HG03342 (cell line): Measurements from ENCODE around the gene MAGI1.

Experiments used
- ATAC-seq: cut with Tn5 transposase; IDR thresholded peaks from one replicate; pipeline ENCODE4 v1.9.1; 2021; ENCODE audit warnings: mild to moderate bottlenecking, moderate library complexity; ENCODE audit not compliant: unreplicated experiment

The MAGI1 gene

DNA sequence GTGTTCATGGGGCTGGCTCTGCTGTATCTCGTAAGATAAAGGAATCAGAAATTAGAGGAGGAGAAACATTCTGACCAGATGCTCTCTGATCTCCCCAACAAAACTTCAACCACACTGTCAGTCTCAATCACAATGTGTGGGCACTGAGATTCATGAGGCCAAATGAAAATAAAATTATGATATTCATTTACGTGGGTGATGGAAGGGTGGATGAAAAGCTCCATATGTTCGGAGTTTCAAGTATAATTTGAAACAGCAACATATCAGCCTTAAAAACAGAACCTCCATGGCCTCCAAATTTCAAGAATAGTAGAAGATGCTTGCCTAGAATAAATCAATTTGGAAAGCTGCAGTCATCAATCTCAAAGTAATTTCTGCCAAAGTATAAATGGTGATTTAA lies 363.7 kb downstream of the MAGI1 start:
- no peak for ATAC-seq

DNA sequence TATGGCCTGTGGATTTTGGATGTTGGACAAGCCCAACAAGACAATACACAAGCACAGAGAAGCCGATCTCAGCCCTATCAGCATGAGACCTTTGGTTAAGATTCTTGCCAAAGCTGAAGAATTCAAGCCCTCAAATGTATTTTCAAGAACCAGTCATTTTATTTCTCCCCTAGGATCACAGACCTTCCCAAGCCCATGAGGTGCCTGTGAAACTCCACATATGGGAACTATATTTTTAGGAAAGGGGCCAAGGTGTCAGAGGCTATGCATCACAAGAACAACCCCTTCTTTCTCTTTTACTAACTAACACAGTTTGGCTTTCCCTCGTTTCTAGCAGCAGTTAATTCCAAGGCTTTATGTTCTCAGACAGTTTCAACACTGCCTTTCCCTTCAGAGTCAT lies 364.5 kb downstream of the MAGI1 start:
- ATAC-seq = no peak

DNA sequence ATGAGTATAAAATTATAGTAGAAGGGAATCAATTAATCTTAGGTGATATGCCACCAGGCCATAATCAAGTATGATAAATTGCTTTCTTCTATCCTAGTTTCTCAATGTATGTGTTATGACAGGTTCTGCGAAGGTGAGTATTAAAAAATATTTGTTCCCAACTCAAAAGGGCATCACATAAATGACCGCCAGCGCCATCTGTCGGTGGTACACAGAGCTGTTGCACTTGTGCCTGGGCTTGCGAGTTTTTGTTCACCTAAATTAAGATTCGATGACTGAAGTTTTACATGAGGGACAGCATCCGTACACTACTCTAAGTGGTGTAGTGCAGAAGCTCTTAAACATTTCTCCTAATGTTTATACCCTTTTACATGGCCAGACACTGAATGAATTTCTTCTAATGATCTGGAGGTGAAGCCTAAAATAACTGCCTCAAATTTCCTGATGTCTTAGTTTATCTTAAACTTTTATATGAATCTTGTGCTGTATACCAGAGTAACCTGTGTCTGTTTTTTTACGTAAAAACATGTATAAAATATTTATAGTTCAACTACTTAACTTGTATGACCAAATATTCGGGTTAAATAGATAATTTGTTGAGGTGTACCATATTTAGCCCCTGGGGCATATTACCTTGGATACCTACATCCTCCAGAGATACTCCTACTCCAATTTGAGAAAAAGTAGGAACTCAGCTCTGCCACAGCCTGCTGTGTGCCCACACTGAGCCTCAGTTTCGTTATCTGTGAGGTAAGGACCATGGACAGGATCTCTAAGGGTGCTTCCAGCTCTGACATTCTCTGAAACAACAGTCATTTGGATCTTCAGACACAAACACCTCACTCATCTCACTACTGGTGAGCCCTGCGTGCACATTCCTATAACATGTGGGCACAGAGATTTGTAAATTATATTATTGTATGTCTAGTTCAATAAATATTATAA lies 365.6 kb downstream of the MAGI1 start:
- ATAC-seq = no peak

DNA sequence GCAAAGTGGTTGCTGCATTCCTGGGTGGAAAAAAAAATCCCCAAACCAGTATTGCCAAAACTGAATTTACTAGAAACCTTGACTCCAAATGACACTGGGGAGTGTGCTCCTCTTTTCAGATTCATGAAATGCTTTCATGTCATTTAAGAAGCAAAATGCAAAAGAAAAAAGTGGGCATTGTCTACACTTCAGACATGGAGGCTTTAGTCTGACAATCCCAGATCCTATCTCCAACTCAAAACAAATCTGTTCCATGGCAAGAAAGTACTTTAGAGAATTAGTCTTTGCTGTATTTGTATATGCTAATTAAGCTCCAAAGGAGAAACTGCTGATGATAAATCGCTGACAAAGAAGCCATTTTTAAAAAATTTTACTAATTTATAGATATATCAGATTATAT lies 366.7 kb downstream of the MAGI1 start:
- ATAC-seq = no peak

DNA sequence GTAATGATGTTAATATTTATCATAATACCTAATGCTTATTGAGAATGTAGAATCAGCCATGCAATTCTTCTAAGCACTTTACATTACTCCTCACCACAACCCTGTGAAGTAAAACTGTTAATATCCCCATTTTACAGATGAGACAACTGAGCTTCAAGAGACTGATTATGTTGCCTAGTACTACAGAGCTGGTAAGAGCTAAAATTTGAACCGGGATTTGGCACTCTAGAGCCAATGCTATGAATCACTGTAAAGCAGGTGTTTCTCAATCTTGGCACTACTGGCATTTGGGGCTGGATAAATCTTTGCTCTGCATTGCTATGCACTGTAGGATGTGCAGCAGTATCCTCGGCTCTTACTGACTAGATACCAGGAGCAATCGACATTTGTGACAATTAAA lies 367.7 kb downstream of the MAGI1 start:
- no peak for ATAC-seq

DNA sequence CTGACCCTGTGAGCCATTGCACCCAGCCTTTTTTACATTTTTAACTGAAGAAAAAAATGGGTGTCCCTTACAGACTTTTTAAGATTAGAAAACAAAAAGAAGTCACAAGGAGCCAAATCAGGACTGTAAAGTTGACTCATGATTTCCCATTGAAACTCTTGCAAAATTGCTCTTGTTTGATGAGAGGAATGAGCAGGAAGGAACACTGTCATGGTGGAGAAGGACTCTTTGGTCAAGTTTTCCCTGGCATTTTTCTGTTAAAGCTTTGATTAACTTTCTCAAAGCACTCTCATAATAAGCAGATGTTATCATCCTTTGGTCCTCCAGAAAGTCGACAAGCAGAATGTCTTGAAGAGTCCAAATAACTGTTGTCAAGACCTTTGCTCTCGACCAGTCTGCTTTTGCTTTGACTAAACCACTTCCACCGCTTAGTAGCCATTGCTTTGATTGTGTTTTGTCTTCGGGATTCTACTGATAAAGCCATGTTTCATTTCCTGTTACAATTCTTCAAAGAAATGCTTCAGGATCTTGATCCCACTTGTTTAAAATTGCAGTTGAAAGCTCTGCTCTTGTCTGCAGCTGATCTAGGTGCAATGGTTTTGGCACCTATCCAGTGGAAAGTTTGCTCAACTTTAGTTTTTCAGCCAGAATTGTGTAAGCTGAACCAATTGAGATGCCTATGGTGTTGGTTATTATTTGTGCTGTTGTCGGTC lies 369.4 kb downstream of the MAGI1 start:
- ATAC-seq = no peak

DNA sequence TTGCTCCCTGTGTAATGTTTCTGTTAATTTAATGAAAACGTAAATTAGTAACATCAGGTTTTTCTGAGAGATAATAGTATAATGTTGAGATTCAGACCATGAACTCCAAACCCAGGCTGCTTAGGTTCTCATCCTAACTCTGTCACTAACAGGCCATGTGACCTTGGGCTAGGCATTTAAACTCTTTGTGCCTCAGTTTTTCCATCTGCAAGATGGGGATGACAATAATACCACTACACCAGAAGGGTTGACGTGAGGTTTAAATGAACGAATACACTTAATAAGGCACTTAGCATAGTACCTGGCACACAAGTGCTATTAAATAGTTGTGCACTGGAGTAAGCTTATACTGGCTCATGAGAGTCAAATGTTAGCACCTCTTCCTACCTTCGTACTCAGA lies 370.8 kb downstream of the MAGI1 start:
- no peak for ATAC-seq

DNA sequence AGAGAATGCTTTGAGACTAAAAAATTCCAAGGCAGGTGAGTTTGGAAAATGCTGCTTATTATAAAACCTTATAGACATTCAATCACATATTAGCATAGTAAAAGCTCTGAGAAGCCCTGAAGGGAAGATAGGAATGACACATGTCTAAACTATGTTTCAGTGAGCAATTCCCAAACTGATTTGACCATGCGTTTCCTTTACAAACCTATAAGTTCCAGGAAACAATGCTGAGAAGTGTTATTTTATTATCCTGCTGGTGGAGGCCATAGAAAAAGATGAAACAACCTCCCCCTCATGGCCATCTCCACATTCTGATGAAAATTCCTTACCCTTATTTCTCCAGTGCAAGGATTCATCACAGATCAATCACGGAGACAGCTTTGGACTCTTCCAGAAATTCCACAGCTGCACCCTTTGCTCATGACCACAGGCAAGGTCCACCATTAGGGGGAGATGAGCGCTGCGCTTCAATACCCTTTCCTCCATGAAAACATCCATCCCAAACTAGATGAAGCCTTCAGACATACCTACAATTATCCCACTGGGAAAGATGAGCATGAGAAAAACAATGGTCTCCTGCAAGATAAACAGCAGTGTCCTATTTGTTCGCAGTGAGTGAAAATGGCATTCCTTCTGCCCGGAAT lies 372.1 kb downstream of the MAGI1 start:
- ATAC-seq = no peak

DNA sequence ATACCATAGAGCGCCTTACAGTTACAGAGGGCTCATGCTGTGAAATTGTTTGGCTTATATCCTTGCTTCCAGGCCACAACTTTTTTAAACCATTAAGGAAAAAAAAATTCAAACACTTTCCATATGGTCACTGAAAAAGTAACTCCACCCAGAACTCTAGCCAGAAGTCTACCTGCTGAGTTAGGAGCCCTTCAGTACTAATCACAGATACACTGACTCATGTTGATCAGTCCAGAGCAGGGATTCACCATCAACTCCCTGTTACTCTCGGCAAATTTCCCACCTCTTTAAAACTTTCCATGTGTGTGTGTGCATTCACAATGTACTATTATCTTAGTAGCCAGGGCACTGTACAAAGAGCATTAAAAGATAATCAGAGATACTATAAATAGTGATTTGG lies 372.8 kb downstream of the MAGI1 start:
- no peak for ATAC-seq

DNA sequence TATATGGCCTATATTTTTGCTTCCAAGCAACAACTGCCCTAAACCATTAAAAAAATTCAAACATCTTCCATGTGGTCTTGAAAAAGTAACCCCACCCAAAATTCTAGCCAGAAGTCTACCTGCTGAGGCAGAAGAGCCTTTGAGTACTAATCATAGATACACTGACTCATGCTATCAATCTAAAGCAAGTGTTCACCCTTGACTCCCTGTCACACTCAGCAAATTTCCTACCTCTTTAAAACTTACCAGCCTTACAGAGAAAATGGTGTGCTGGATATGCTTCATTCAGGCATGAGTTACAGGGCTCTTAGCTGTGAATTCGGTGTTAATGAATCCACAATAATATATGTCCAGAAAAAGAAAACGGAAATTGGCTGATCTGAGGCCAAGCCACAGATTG lies 373.8 kb downstream of the MAGI1 start:
- ATAC-seq = no peak

DNA sequence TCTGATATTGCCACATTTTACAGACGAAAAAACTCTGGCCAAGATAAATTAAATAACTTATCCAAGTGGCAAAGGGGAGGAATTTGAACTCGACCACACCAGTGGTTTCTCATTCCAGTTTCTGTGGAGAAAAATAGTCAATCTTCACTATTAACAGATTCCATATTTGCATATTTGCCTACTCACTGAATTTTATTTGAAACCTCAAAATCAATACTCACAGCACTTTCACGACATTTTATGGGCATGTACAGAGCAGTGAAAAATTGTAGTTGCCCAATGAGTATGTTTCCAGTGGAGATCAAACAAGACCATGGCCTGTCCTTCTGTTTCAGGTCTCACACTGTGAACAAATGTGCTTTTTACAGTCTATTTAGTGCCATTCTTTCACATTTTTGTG lies 374.3 kb downstream of the MAGI1 start:
- no peak for ATAC-seq

DNA sequence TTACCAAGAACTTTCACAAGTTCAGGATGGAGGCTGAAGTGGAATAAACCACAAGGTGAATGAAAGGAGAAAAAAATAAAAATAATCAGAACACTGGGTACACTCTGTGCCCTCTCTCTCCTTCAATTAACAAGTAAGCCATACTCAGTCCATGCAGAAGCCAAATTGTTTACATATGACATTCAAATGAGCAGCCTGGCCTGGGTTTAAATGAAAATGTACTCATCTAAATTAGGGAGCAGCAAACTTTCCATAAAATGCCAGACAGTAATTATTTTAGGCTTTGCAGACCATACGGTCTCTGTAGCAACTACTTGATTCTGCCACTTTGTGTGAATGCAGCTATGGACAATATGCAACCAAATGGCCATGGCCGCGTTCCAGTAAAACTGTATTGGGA lies 376.6 kb downstream of the MAGI1 start:
- ATAC-seq = no peak

DNA sequence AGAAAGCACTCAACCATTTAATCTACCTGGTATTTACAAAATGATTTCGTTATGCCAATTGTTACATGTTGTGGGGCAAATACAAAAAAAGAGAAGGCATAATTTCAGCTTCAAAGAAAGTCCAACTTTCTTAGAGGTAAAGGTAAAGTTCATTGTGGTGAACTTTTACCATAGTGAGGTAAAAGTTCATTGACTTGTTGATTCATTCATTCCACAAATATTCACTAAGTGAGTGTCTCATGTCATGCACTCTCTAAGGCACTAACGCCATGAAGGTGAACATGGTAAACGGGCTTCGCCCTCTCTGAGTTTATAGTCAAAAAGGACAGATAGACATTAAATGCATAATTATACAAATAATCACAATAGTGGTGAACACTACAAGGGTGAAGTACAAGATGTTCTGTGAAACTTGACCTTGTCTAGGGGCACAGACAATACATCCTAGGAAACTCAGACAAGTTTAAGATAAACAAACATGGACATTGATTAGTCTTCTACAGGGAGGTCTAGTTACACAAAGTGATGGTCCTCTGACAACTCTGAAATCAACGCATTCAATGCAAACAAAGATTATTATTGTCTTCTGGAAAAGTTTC lies 378.6 kb downstream of the MAGI1 start:
- no peak for ATAC-seq

DNA sequence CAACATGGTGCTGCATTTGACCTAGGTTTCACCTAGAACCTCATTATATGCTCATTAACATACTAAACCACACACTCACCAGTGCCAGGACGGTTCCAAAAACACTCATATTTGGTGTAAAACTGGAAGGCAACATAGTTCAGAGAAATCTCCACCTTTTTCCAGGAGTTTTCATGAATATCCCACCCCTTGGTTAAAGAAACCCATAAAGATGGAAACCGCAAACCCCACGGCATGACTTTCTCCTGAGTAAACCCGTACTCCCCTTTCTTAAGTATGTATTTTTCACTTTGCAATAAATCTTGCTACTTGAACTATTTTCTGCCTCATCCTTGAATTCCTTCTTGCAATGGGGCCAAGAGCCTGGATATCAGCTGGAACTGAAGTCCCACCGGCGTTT lies 379.3 kb downstream of the MAGI1 start:
- ATAC-seq = no peak

DNA sequence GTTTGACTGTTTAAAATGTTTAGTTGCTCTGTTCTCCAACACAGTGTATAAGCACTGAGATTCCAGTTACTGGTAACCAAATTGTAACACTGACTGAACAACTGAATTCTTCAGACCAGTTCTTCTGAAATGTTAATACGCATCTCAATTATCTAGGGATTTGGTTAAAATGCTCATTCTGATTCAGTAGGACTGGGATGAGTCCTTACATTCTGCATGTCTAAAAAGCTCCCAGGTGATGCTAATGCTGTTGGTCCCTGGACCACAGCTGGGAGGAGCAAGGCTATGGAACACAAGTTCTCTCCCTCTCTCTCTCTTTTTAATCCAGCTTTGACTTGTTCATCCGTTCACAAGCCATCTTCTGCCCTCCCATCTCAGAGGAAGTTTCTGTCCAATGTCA lies 380.3 kb downstream of the MAGI1 start:
- ATAC-seq = no peak

DNA sequence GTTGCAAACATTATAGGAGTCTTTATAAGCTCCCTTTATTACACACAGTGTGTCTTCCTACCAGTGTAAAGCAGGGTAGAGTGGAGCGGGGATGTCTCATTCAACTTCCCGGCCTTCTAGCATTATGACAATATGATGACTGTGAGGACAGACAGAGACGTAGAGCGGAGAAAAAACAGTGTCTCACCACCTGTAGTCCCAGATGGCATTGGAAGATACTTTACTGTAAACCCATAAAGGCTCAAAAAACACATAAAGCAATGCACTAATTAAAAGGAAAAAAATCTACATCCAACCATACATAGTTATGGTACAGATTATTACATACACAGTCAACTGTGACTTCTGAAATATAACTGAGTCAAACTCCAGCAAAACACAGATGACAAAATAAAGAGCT lies 383.7 kb downstream of the MAGI1 start:
- ATAC-seq = no peak

DNA sequence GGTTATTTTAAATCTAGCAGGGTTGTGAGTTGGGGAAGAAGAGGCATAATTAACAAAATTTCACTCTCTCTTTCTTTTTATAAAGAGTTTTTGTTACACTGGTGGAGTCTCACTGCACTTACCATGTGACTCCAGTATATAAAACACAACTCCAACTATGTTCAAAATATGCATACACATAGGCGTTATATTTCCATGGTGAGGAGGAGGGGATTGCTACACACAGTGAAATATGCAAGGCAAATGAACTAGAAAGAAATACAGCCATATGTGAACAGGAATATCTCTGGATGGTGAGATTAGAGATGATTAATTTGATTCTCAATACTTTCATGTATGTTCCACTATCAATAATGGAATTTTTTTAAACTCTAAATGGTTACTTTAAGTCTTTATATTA lies 385.0 kb downstream of the MAGI1 start:
- ATAC-seq = no peak

DNA sequence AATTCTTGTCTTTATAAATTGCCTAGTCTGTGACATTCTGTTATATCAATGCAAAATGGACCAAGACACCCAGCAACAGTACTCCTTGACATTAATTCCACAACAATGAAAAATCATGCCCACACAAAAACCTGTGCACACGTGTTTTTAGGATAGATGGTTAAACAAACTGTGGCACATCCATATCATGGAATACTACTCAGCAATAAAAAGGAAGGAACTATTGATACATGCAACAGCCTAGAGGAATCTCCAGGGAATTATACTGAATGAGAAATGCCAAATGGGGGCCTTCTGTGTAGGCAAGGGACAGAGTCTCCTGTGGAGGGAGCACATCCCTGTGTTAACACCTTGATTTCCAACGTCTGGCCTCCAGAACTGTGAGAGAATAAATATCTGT lies 388.5 kb downstream of the MAGI1 start:
- no peak for ATAC-seq

DNA sequence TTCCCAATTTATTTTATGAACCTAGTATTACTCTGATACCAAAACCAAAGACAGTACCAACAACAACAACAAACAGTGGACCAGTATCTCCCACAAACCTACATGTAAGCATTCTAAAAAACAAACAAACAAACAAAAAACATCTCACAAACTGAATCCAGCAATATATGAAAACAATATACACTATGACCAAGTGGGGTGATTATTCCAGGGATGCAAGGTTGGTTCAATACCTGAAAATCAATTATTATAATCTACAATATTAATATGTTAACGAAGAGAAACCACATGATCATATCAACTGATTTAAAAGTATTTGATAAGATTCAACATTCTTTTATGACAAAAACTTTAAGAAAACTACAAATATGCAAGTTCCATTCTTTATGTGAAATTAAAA lies 391.3 kb downstream of the MAGI1 start:
- no peak for ATAC-seq

DNA sequence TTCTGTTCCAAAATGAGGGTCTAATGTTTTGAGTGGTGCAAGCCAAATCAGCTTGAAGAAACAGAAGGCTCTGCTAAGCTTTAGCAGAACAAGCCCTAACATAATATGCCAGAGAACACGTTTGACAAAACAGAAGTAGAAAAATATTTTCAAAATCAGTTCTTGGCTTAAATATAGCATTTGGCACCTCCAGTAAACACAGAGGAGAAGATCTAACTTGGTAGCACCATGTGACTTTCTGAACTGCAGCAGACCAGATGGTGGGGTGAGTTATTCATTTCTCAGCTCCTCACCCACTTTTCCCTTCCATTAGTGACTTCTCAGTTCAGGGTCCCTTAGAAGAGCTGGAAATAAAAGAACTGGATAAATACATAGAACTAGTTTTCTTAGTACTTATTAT lies 395.8 kb downstream of the MAGI1 start:
- no peak for ATAC-seq

DNA sequence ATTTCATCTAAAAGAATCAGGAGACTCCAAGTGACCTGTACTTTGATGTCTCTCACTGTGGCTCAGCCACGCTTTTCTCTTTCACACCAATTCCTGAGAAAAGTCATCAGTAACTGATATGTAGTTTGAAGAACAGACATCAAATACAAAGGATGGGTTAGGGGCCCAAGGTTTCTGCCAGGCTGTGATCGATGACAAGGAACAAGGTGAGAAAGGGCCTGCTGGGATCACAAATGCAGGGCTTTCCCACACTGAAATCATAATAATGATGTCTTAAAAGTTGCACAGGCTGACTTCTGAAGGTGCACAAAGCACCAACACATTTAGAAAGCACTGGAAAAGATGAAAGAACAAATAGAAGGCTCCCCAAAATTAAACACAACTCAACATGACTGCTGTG lies 396.9 kb downstream of the MAGI1 start:
- ATAC-seq = no peak
